Mesangial cell (primary cell): Measurements from ENCODE around the gene SS18. TPM values are rescaled to one million over a fixed set of nuclear protein-coding genes. Genes with fewer than 3 reads are reported as not detected.

Experiments used
- total RNA-seq: library from RNA; depleted of rRNA; stranded (reverse); fragments of >200 nt; gene quantifications from 2 replicates; pipeline ENCODE4 v1.2.3, GENCODE V29; 2015

SS18 gene
- 99.6 and 104 TPM in 2 replicates for total RNA-seq

GRCh38 chr18:26090130-26091046, at the start of gene SS18:
Gene SS18, minus strand, starts transcription at chr18:26090613. Its CDS starts 44 bp downstream, at chr18:26090569.

GRCh38 chr18:26133652-26134051, 43.2 kb upstream of the SS18 start, which contains the start of gene PSMA8:
Gene PSMA8, plus strand, starts transcription at chr18:26133869. Its CDS starts 97 bp downstream, at chr18:26133966.

Other genes with a start within 250 kb of the SS18 start
- gene PSMA8, start 43.3 kb upstream of the SS18 start, total RNA-seq, result not detected in 2 replicates
- 4.4 and 5.4 TPM in 2 replicates for gene TAF4B, start 135.8 kb upstream of the SS18 start, total RNA-seq